Caco-2 (cell line): ENCODE measurements around the gene ABL1. TPM values are rescaled to one million over a fixed set of nuclear protein-coding genes. Genes with fewer than 3 reads are reported as not detected.

Experiments used
- BruUV-seq: library from RNA; stranded (reverse); fragments of 400-500 nt; replicated peaks from 2 replicates; lab custom pipeline; 2021; lab: Mats Ljungman, UMichigan
- CTCF ChIA-PET: fragments of 300-600 bp; sonication (Branson Sonifier 250); formaldehyde crosslinking; loops from one replicate; lab custom pipeline; 2022; ENCODE audit warnings: antibody characterized with exemption; lab: Charles Lee
- POLR2A ChIA-PET: fragments of 300-600 bp; sonication (Branson Sonifier 250); formaldehyde crosslinking; loops from one replicate; lab custom pipeline; 2022; ENCODE audit warnings: antibody characterized with exemption; lab: Charles Lee
- DNase-seq, 2 experiments: peaks; one replicate each; pipeline versions ENCODE4 v3.0.0 to v3.0.0-alpha.2; 2020 to 2022
- H3K27me3 ChIP-seq: replicated peaks from 2 replicates; pipeline ENCODE4 v1.6.0; 2011; ENCODE audit warnings: low read length; ENCODE audit not compliant: control insufficient read depth, insufficient read depth
- H3K36me3 ChIP-seq: 2 replicates; pipeline ENCODE4 v1.5.1; 2011; ENCODE audit warnings: low read length; ENCODE audit not compliant: control insufficient read depth, insufficient read depth
- H3K4me1 ChIP-seq: fragments of 250-450 bp; sonication (Bioruptor Pico); 2 replicates; pipeline ENCODE4 v1.5.1; 2020; ENCODE audit warnings: mild to moderate bottlenecking
- H3K4me3 ChIP-seq: 2 replicates; pipeline ENCODE4 v1.5.1; 2011; ENCODE audit warnings: low read depth, mild to moderate bottlenecking, control low read depth, low read length
- H3K9me3 ChIP-seq: fragments of 250-450 bp; sonication (Bioruptor Pico); 2 replicates; pipeline ENCODE4 v1.5.1; 2020; ENCODE audit warnings: mild to moderate bottlenecking, moderate library complexity
- H3K27ac Mint-ChIP-seq: one replicate; pipeline ENCODE4 v1.8.0; 2022; ENCODE audit warnings: mixed read lengths; ENCODE audit not compliant: unreplicated experiment
- H3K27me3 Mint-ChIP-seq: one replicate; pipeline ENCODE4 v1.8.0; 2022; ENCODE audit warnings: mixed read lengths; ENCODE audit not compliant: insufficient read depth, unreplicated experiment
- H3K36me3 Mint-ChIP-seq: one replicate; pipeline ENCODE4 v1.8.0; 2022; ENCODE audit warnings: mild to moderate bottlenecking, mixed read lengths; ENCODE audit not compliant: insufficient read depth, unreplicated experiment
- H3K4me1 Mint-ChIP-seq: one replicate; pipeline ENCODE4 v1.8.0; 2022; ENCODE audit warnings: low read depth, mixed read lengths; ENCODE audit not compliant: unreplicated experiment
- H3K4me3 Mint-ChIP-seq: one replicate; pipeline ENCODE4 v1.8.0; 2022; ENCODE audit warnings: mild to moderate bottlenecking, moderate library complexity, mixed read lengths; ENCODE audit not compliant: unreplicated experiment
- H3K9me3 Mint-ChIP-seq: one replicate; pipeline ENCODE4 v1.8.0; 2022; ENCODE audit warnings: mixed read lengths; ENCODE audit not compliant: unreplicated experiment
- intact Hi-C: fragments of 100-400 bp; cut with micrococcal nuclease; formaldehyde crosslinking; loops from one replicate; pipeline ENCODE4 v1.10.0; 2022; ENCODE audit not compliant: unreplicated experiment
- total RNA-seq: library from RNA; stranded (reverse); gene quantifications from 2 replicates; pipeline ENCODE4 v1.2.3, GENCODE V29; 2022
- TF ChIP-seq, protein P1 (sequence below), 2 experiments: fragments of 200-600 bp in 1 of 2; IDR thresholded peaks; 1 replicate in 1 of 2; 2 replicates in 1 of 2; pipeline versions ENCODE4 v1.5.1 to v1.8.0; 2011 to 2022; ENCODE audit warnings: antibody characterized with exemption in 1 of 2, control low read depth in 1 of 2, inconsistent platforms in 1 of 2, low read depth in 1 of 2, low read length in 1 of 2, mild to moderate bottlenecking in 1 of 2, moderate library complexity in 1 of 2; ENCODE audit not compliant: insufficient read depth in 1 of 2, severe bottlenecking in 1 of 2, unreplicated experiment in 1 of 2

The ABL1 gene
- total RNA-seq, 1 experiment from 2014 or later: 55.2 TPM

DNA sequence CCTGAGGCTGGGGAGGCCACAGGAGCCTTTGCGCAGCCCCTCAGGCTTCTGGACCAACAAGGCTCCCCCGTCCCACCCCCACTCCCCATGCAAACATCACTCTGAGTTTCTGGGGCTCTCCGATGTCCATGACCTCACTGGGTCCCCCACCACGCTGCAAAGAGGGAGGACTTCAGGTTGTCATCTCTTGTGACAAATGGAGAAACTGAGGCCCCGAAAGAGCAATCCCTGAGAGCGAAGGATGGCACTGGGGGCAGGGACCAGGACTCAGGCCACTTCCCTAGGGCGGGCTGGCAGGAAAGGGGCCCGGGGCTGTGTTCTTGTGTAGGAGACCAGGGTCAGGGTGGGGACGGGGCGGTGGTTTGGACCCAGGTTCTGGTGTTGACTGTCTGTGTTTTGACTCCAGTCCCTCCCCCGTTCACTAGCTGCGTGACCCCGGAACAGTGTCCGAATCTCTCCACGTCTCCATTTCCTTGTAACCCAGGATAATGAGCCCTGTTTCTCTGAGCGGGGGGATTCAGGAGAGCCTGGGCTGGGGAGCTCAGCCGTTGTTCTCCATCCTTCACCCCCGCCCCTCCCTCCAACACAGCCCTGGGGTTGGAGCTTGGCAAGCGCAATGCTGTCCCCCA, 90.1 kb downstream of the ABL1 start:
- Histone ChIP-seq H3K4me1 (no peaks in the 10 kb centered on the region), H3K4me3 (no peak overlapping the region), H3K9me3 (no peaks in the 10 kb centered on the region), H3K36me3 (no peaks in the 10 kb centered on the region), H3K27me3 (no peaks in the 10 kb centered on the region; the same call in 1 of the 2 replicates)
- Mint-ChIP-seq H3K36me3 (no peaks in the 10 kb centered on the region), H3K27ac (no peak overlapping the region), H3K9me3 (no peaks in the 10 kb centered on the region), H3K4me1 (no peaks in the 10 kb centered on the region), H3K4me3 (no peak overlapping the region), H3K27me3 (peaks cover 15% of the 10 kb centered on the region)
- no TSS peak for BruUV-seq
- intact Hi-C loops: no loop called here
- CTCF ChIA-PET: interaction anchor here (0.6 kb wide), 1 partner anchor 1000 kb away, joined by 6 read pairs; no protein-coding TSS in a partner anchor
- POLR2A ChIA-PET: no interaction called here
- DNase-seq: no peak
- TF ChIP-seq, protein P1, sequence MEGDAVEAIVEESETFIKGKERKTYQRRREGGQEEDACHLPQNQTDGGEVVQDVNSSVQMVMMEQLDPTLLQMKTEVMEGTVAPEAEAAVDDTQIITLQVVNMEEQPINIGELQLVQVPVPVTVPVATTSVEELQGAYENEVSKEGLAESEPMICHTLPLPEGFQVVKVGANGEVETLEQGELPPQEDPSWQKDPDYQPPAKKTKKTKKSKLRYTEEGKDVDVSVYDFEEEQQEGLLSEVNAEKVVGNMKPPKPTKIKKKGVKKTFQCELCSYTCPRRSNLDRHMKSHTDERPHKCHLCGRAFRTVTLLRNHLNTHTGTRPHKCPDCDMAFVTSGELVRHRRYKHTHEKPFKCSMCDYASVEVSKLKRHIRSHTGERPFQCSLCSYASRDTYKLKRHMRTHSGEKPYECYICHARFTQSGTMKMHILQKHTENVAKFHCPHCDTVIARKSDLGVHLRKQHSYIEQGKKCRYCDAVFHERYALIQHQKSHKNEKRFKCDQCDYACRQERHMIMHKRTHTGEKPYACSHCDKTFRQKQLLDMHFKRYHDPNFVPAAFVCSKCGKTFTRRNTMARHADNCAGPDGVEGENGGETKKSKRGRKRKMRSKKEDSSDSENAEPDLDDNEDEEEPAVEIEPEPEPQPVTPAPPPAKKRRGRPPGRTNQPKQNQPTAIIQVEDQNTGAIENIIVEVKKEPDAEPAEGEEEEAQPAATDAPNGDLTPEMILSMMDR (IDR thresholded peaks at IDR 0.05; ENCODE audit: insufficient read depth in 1 of 2, low read depth in 1 of 2, low read length in 1 of 2, severe bottlenecking in 1 of 2, unreplicated experiment in 1 of 2): no peak

DNA sequence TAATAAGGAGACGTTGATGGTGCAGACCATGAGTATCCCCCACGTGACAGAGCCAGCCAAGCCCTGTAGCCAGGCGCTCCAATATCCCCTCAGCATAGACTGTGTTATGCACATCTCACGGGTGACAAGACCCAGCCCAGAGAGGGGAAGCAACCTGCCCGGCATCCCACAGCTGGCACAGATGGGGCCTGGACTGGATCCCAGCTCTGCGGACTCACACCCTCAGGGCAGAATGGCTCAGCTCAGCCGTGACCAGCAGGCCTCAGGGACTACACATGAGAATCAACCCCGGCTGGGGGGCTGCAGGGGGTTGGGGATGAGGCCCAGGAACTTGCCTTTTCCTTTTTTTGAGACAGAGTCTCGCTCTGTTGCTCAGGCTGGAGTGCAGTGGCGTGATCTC, 92.3 kb downstream of the ABL1 start:
- POLR2A ChIA-PET: no interaction called here
- CTCF ChIA-PET: no interaction called here
- Histone ChIP-seq H3K4me1 (no peaks in the 10 kb centered on the region), H3K9me3 (no peaks in the 10 kb centered on the region), H3K36me3 (no peaks in the 10 kb centered on the region), H3K27me3 (no peaks in the 10 kb centered on the region; the same call in 1 of the 2 replicates), H3K4me3 (no peak overlapping the region)
- H3K27me3 Mint-ChIP-seq: peaks cover 13% of the 10 kb centered on the region
- H3K4me1 Mint-ChIP-seq: no peaks in the 10 kb centered on the region
- TF ChIP-seq, protein P1 (IDR thresholded peaks at IDR 0.05; ENCODE audit: insufficient read depth in 1 of 2, low read depth in 1 of 2, low read length in 1 of 2, severe bottlenecking in 1 of 2, unreplicated experiment in 1 of 2): no peak
- H3K4me3 Mint-ChIP-seq: no peak overlapping the region
- no TSS peak for BruUV-seq
- H3K36me3 Mint-ChIP-seq: no peaks in the 10 kb centered on the region
- no peaks in the 10 kb centered on the region for H3K9me3 Mint-ChIP-seq
- intact Hi-C loops: no loop called here
- no peak overlapping the region for H3K27ac Mint-ChIP-seq
- no peak for DNase-seq

- TF ChIP-seq, protein P1 (IDR thresholded peaks at IDR 0.05; ENCODE audit: insufficient read depth in 1 of 2, low read depth in 1 of 2, low read length in 1 of 2, severe bottlenecking in 1 of 2, unreplicated experiment in 1 of 2): no peak
- Mint-ChIP-seq H3K4me3 (no peak overlapping the region), H3K4me1 (no peaks in the 10 kb centered on the region), H3K27me3 (peaks cover 8% of the 10 kb centered on the region), H3K36me3 (no peaks in the 10 kb centered on the region), H3K9me3 (no peaks in the 10 kb centered on the region), H3K27ac (no peak overlapping the region)
- no peak for DNase-seq
- intact Hi-C loops: no loop called here
- no peaks in the 10 kb centered on the region; the same call in 1 of the 2 replicates for H3K27me3 ChIP-seq
- peaks cover 4% of the 10 kb centered on the region; the same call in 1 of the 2 replicates for H3K4me1 ChIP-seq
- BruUV-seq: no TSS peak
- H3K9me3 ChIP-seq: no peaks in the 10 kb centered on the region
- no peaks in the 10 kb centered on the region for H3K36me3 ChIP-seq
- POLR2A ChIA-PET: interaction anchor here (0.6 kb wide), 1 partner anchor 23 kb away, joined by 8 read pairs; no protein-coding TSS in a partner anchor
- no peak overlapping the region for H3K4me3 ChIP-seq
- CTCF ChIA-PET: no interaction called here
Measured at GRCh38 chr9:130927995-130928900, 93.2 kb downstream of the ABL1 start.
